PFSK-1 (cell line): ENCODE data around the gene CAPN3.

ENCODE experiments used
- FOXP2 ChIP-seq: optimal IDR thresholded peaks from 2 replicates; pipeline ENCODE3; 2011; ENCODE audit warnings: borderline replicate concordance, control low read depth, inconsistent platforms; ENCODE audit not compliant: insufficient read depth; ENCODE audit errors: extremely low read length, extremely low read depth
- POLR2AphosphoS5 ChIP-seq: IDR thresholded peaks from 2 replicates; pipeline ENCODE4 v1.6.1; 2012; ENCODE audit warnings: low read depth, mild to moderate bottlenecking, control low read depth, low read length, moderate library complexity
- SIN3A ChIP-seq: IDR thresholded peaks from 2 replicates; pipeline ENCODE4 v1.6.1; 2012; ENCODE audit warnings: mild to moderate bottlenecking, low read length, moderate library complexity, borderline replicate concordance; ENCODE audit not compliant: insufficient read depth
- TAF1 ChIP-seq: IDR thresholded peaks from 2 replicates; pipeline ENCODE4 v1.6.1; 2012; ENCODE audit warnings: low read length, control low read depth, borderline replicate concordance; ENCODE audit not compliant: insufficient read depth
- TF ChIP-seq, protein P1 (sequence below), 2 experiments: IDR thresholded peaks; 2 replicates each; pipeline versions ENCODE4 v1.6.1 to v1.8.0; 2011 to 2012; ENCODE audit warnings: low read depth in 2 of 2, low read length in 2 of 2, control low read depth in 1 of 2, inconsistent platforms in 1 of 2, mild to moderate bottlenecking in 1 of 2, moderate library complexity in 1 of 2; ENCODE audit not compliant: insufficient read depth in 1 of 2

DNA sequence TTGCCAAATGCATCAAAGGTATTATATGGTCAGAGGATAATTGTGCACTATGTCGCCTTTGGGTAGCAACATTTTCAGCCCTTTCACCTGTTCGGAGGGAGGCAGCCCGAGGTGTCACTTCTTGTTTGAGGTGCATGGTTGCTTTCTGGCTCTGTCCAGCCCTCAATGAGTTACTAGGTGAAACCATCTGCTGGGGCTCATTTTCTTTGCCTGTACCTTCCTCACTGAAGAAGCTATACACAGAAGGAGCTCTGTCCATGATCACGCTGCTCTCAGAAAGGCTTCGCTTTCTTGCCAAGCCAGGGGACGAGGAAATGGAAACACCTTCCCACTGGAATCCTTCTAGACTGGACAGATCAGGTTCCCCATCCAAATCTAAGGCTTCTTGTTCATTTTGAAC, 89.0 kb downstream of the CAPN3 start:
- no peak for TF ChIP-seq POLR2AphosphoS5
- TF ChIP-seq, protein P1, sequence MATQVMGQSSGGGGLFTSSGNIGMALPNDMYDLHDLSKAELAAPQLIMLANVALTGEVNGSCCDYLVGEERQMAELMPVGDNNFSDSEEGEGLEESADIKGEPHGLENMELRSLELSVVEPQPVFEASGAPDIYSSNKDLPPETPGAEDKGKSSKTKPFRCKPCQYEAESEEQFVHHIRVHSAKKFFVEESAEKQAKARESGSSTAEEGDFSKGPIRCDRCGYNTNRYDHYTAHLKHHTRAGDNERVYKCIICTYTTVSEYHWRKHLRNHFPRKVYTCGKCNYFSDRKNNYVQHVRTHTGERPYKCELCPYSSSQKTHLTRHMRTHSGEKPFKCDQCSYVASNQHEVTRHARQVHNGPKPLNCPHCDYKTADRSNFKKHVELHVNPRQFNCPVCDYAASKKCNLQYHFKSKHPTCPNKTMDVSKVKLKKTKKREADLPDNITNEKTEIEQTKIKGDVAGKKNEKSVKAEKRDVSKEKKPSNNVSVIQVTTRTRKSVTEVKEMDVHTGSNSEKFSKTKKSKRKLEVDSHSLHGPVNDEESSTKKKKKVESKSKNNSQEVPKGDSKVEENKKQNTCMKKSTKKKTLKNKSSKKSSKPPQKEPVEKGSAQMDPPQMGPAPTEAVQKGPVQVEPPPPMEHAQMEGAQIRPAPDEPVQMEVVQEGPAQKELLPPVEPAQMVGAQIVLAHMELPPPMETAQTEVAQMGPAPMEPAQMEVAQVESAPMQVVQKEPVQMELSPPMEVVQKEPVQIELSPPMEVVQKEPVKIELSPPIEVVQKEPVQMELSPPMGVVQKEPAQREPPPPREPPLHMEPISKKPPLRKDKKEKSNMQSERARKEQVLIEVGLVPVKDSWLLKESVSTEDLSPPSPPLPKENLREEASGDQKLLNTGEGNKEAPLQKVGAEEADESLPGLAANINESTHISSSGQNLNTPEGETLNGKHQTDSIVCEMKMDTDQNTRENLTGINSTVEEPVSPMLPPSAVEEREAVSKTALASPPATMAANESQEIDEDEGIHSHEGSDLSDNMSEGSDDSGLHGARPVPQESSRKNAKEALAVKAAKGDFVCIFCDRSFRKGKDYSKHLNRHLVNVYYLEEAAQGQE (IDR thresholded peaks at IDR 0.05; ENCODE audit: insufficient read depth in 1 of 2, low read depth in 2 of 2, low read length in 2 of 2) = no peak
- no peak for TF ChIP-seq SIN3A
- TF ChIP-seq TAF1 = no peak
- TF ChIP-seq FOXP2 = no peak
